WTC11 (cell line): ENCODE results near the gene B3GAT3. TPM values are rescaled to one million over a fixed set of nuclear protein-coding genes. Genes with fewer than 3 reads are reported as not detected.

ENCODE experiments used
- FOXK1 ChIP-seq: sonication (generic); formaldehyde crosslinking; IDR thresholded peaks from 2 replicates; pipeline ENCODE4 v1.8.0; 2022; ENCODE audit warnings: mild to moderate bottlenecking, moderate library complexity, missing genetic modification reagents
- JAZF1 ChIP-seq: fragments of 250-450 bp; sonication (Bioruptor Pico); IDR thresholded peaks from 2 replicates; pipeline ENCODE4 v1.9.0; 2021; ENCODE audit warnings: moderate library complexity, mild to moderate bottlenecking, inconsistent platforms
- JUN ChIP-seq: sonication (generic); formaldehyde crosslinking; IDR thresholded peaks from 2 replicates; pipeline ENCODE4 v1.8.0; 2023; ENCODE audit warnings: mild to moderate bottlenecking, missing genetic modification reagents
- NR1H2 ChIP-seq: sonication (generic); formaldehyde crosslinking; IDR thresholded peaks from 2 replicates; pipeline ENCODE4 v1.9.0; 2021; ENCODE audit warnings: mild to moderate bottlenecking, moderate library complexity, missing genetic modification reagents
- ZNF121 ChIP-seq: sonication (generic); formaldehyde crosslinking; IDR thresholded peaks from 2 replicates; pipeline ENCODE4 v1.8.0; 2023; ENCODE audit warnings: missing genetic modification reagents
- ZNF219 ChIP-seq: sonication (generic); formaldehyde crosslinking; IDR thresholded peaks from 2 replicates; pipeline ENCODE4 v1.8.0; 2023; ENCODE audit warnings: missing genetic modification reagents, mild to moderate bottlenecking, borderline replicate concordance
- ZNF232 ChIP-seq: sonication (generic); formaldehyde crosslinking; IDR thresholded peaks from 2 replicates; pipeline ENCODE4 v1.8.0; 2022; ENCODE audit warnings: mild to moderate bottlenecking, missing genetic modification reagents
- ZNF423 ChIP-seq: fragments of 250-450 bp; sonication (Bioruptor Pico); IDR thresholded peaks from 2 replicates; pipeline ENCODE4 v2.1.2; 2022; ENCODE audit warnings: mild to moderate bottlenecking, moderate library complexity
- total RNA-seq: library from RNA; stranded (reverse); gene quantifications from 3 replicates; pipeline ENCODE4 v1.2.3, GENCODE V29; 2021
- TF ChIP-seq, protein P1 (sequence below): sonication (generic); formaldehyde crosslinking; conservative IDR thresholded peaks from 2 replicates; pipeline ENCODE4 v1.8.1; 2023; ENCODE audit warnings: mild to moderate bottlenecking, low read depth, missing genetic modification reagents, moderate library complexity
- TF ChIP-seq, protein P2 (sequence below): sonication (generic); formaldehyde crosslinking; IDR thresholded peaks from 2 replicates; pipeline ENCODE4 v1.8.0; 2022; ENCODE audit warnings: missing genetic modification reagents
- TF ChIP-seq, protein P3 (sequence below): sonication (generic); formaldehyde crosslinking; IDR thresholded peaks from 2 replicates; pipeline ENCODE4 v1.8.1; 2023; ENCODE audit warnings: mild to moderate bottlenecking, missing genetic modification reagents
- TF ChIP-seq, protein P4 (sequence below): fragments of 200-600 bp; IDR thresholded peaks from 2 replicates; pipeline ENCODE4 v1.8.0; 2022; ENCODE audit warnings: antibody characterized with exemption
- TF ChIP-seq, protein P5 (sequence below): fragments of 250-450 bp; sonication (Bioruptor Pico); IDR thresholded peaks from 2 replicates; pipeline ENCODE4 v1.9.0; 2021; ENCODE audit warnings: moderate library complexity, mild to moderate bottlenecking, inconsistent platforms, borderline replicate concordance

Gene B3GAT3
- total RNA-seq, 1 experiment from 2014 or later, result 43.9 TPM

DNA sequence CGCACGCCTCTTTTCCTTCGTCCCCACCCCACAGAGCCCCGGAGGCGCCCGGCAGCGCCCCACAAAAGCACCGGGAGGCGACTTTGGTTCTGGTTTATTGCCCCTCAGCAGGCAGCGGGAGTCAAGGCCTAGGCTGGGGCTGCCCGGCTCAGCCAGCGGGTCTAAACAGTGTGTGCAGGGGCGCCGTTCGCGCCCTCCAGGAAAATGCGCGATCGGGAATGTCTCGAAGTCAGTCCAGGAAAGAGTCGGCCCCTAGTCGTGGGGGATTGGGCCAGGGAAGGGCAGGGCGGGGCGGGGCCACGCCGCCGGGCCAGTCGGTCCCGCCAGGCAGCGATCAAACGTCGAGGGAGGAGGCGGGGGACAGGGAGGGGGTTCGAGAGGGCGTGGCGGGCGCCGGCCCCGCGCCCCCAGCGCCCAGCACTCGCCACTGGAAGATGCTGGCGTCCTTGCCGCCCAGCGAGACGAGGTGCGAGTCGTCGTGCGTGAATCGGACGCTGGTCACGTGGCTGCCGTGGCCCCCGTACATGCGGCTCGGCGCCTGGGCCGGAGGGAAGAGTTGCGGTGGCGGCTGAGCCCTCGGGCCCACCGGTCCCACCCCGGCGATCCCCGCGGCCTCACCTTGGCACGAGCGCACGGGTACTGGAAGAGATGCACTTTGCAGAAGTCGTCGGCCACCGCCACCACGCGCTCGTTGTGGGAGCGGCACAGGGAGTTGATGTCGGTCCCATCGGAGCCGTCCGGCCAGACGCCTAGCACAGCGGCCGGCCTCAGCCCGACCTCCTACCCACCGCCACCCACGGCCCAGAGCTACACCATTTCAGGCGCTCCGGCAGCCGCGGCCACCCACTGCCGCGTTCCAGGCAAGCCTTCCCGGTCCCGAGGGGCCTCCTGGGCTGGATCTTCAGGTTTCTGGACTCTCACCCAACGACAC, 19.4 kb downstream of the B3GAT3 start (continued):
- TF ChIP-seq, protein P1, sequence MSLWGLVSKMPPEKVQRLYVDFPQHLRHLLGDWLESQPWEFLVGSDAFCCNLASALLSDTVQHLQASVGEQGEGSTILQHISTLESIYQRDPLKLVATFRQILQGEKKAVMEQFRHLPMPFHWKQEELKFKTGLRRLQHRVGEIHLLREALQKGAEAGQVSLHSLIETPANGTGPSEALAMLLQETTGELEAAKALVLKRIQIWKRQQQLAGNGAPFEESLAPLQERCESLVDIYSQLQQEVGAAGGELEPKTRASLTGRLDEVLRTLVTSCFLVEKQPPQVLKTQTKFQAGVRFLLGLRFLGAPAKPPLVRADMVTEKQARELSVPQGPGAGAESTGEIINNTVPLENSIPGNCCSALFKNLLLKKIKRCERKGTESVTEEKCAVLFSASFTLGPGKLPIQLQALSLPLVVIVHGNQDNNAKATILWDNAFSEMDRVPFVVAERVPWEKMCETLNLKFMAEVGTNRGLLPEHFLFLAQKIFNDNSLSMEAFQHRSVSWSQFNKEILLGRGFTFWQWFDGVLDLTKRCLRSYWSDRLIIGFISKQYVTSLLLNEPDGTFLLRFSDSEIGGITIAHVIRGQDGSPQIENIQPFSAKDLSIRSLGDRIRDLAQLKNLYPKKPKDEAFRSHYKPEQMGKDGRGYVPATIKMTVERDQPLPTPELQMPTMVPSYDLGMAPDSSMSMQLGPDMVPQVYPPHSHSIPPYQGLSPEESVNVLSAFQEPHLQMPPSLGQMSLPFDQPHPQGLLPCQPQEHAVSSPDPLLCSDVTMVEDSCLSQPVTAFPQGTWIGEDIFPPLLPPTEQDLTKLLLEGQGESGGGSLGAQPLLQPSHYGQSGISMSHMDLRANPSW, result no peak
- TF ChIP-seq ZNF121 (CRISPR knock-in tag) (no peak), ZNF232 (CRISPR knock-in tag) (peak; percentile 78; the same call in 1 of the 2 replicates), JUN (CRISPR knock-in tag) (peak; percentile 76; the same call in 1 of the 2 replicates), JAZF1 (CRISPR knock-in tag) (no peak), FOXK1 (CRISPR knock-in tag) (0 out of 2 replicates have a peak, but pooled peaks have one; percentile 54), ZNF219 (0 out of 2 replicates have a peak, but pooled peaks have one; percentile 79), ZNF423 (no peak), NR1H2 (CRISPR knock-in tag) (no peak)
- TF ChIP-seq, protein P2, sequence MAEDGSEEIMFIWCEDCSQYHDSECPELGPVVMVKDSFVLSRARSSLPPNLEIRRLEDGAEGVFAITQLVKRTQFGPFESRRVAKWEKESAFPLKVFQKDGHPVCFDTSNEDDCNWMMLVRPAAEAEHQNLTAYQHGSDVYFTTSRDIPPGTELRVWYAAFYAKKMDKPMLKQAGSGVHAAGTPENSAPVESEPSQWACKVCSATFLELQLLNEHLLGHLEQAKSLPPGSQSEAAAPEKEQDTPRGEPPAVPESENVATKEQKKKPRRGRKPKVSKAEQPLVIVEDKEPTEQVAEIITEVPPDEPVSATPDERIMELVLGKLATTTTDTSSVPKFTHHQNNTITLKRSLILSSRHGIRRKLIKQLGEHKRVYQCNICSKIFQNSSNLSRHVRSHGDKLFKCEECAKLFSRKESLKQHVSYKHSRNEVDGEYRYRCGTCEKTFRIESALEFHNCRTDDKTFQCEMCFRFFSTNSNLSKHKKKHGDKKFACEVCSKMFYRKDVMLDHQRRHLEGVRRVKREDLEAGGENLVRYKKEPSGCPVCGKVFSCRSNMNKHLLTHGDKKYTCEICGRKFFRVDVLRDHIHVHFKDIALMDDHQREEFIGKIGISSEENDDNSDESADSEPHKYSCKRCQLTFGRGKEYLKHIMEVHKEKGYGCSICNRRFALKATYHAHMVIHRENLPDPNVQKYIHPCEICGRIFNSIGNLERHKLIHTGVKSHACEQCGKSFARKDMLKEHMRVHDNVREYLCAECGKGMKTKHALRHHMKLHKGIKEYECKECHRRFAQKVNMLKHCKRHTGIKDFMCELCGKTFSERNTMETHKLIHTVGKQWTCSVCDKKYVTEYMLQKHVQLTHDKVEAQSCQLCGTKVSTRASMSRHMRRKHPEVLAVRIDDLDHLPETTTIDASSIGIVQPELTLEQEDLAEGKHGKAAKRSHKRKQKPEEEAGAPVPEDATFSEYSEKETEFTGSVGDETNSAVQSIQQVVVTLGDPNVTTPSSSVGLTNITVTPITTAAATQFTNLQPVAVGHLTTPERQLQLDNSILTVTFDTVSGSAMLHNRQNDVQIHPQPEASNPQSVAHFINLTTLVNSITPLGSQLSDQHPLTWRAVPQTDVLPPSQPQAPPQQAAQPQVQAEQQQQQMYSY (CRISPR knock-in tag), result no peak
- TF ChIP-seq, protein P3, sequence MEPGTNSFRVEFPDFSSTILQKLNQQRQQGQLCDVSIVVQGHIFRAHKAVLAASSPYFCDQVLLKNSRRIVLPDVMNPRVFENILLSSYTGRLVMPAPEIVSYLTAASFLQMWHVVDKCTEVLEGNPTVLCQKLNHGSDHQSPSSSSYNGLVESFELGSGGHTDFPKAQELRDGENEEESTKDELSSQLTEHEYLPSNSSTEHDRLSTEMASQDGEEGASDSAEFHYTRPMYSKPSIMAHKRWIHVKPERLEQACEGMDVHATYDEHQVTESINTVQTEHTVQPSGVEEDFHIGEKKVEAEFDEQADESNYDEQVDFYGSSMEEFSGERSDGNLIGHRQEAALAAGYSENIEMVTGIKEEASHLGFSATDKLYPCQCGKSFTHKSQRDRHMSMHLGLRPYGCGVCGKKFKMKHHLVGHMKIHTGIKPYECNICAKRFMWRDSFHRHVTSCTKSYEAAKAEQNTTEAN (CRISPR knock-in tag), result no peak; the same call in 1 of the 2 replicates
- TF ChIP-seq, protein P4, sequence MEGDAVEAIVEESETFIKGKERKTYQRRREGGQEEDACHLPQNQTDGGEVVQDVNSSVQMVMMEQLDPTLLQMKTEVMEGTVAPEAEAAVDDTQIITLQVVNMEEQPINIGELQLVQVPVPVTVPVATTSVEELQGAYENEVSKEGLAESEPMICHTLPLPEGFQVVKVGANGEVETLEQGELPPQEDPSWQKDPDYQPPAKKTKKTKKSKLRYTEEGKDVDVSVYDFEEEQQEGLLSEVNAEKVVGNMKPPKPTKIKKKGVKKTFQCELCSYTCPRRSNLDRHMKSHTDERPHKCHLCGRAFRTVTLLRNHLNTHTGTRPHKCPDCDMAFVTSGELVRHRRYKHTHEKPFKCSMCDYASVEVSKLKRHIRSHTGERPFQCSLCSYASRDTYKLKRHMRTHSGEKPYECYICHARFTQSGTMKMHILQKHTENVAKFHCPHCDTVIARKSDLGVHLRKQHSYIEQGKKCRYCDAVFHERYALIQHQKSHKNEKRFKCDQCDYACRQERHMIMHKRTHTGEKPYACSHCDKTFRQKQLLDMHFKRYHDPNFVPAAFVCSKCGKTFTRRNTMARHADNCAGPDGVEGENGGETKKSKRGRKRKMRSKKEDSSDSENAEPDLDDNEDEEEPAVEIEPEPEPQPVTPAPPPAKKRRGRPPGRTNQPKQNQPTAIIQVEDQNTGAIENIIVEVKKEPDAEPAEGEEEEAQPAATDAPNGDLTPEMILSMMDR, result no peak
- TF ChIP-seq, protein P5, sequence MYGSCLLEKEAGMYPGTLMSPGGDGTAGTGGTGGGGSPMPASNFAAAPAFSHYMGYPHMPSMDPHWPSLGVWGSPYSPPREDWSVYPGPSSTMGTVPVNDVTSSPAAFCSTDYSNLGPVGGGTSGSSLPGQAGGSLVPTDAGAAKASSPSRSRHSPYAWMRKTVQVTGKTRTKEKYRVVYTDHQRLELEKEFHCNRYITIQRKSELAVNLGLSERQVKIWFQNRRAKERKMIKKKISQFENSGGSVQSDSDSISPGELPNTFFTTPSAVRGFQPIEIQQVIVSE (CRISPR knock-in tag), result no peak
